Lung (tissue), 12 donors: ENCODE data around the gene GRAMD1B. TPM values are rescaled to one million over a fixed set of nuclear protein-coding genes. Genes with fewer than 3 reads are reported as not detected.

ENCODE experiments used
- ATAC-seq: fragments of 200-7000 bp; cut with Tn5 transposase; one replicate; pipeline ENCODE4 v1.9.1; 2020; ENCODE audit warnings: moderate number of reproducible peaks; ENCODE audit not compliant: insufficient read depth, low FRiP score
- DNase-seq, 3 donors: peaks; one replicate each; pipeline ENCODE4 v3.0.0-alpha.2; 2013 to 2017
- H3K27ac ChIP-seq, 2 donors: one replicate each; pipeline ENCODE4 v1.5.1; 2013; ENCODE audit warnings: mild to moderate bottlenecking in 2 of 2, moderate library complexity in 2 of 2, control low read depth in 1 of 2, inconsistent platforms in 1 of 2, low read depth in 1 of 2, low read length in 1 of 2
- H3K27me3 ChIP-seq, 3 donors: one replicate each; pipeline ENCODE4 v1.5.1; 2013; ENCODE audit warnings: low read length in 2 of 3; ENCODE audit not compliant: control insufficient read depth in 3 of 3, insufficient read depth in 3 of 3
- H3K36me3 ChIP-seq, 4 donors: one replicate each; pipeline ENCODE4 v1.5.1; 2013; ENCODE audit warnings: low read length in 4 of 4, mild to moderate bottlenecking in 1 of 4, moderate library complexity in 1 of 4; ENCODE audit not compliant: control insufficient read depth in 4 of 4, insufficient read depth in 4 of 4
- H3K4me1 ChIP-seq, 5 donors: one replicate each; pipeline ENCODE4 v1.5.1; 2013; ENCODE audit warnings: low read length in 5 of 5, mild to moderate bottlenecking in 2 of 5, moderate library complexity in 1 of 5; ENCODE audit not compliant: control insufficient read depth in 5 of 5, insufficient read depth in 5 of 5
- H3K4me3 ChIP-seq: one replicate; pipeline ENCODE4 v1.5.1; 2013; ENCODE audit warnings: mild to moderate bottlenecking, control low read depth, moderate library complexity
- H3K9ac ChIP-seq, 2 donors: one replicate each; pipeline ENCODE4 v1.5.1; 2013; ENCODE audit warnings: low read length in 2 of 2, control low read depth in 1 of 2; ENCODE audit not compliant: insufficient read depth in 1 of 2
- H3K9me3 ChIP-seq, 4 donors: one replicate each; pipeline ENCODE4 v1.5.1; 2013; ENCODE audit warnings: low read length in 3 of 4, mild to moderate bottlenecking in 1 of 4, moderate library complexity in 1 of 4; ENCODE audit not compliant: control insufficient read depth in 4 of 4, insufficient read depth in 3 of 4
- CTCF ChIP-seq: IDR thresholded peaks from 2 replicates; pipeline ENCODE4 v1.5.1; 2012; ENCODE audit warnings: mild to moderate bottlenecking; ENCODE audit errors: control extremely low read depth, extremely low read depth
- WGBS, 2 donors: extraction: QIAGEN DNeasy Blood & Tissue Kit; methylation state at CpG; one replicate each; pipeline ENCODE4 v1.1.7; 2013; 5-methylcytosine and 5-hydroxymethylcytosine counted together
- polyA plus RNA-seq, 2 donors: library from polyadenylated mRNA; stranded (reverse); fragments of 200-250 nt; gene quantifications; one replicate each; pipeline ENCODE4 v1.2.1, GENCODE V29; 2013
- total RNA-seq, 2 donors: library from RNA; depleted of rRNA in 1 of 2; stranded (reverse); fragments of >200 nt in 1 of 2; gene quantifications; one replicate each; pipeline ENCODE4 v1.2.1, GENCODE V29; 2014 to 2021
- donor health status: control.
- donor health status: control.
- donor health status: Bipolar disorder and iron deficiency.
- donor health status: healthy.
- donor health status: DM: yes; HTN: yes; CAD: no.

Gene GRAMD1B
- total and polyA plus RNA-seq, 4 donors = 1.4 to 6.0 (median 3.3) TPM

GRCh38 chr11:123564221-123564620 lies 134.2 kb downstream of the GRAMD1B start:
- Histone ChIP-seq H3K4me1 (peaks cover 0 to 23% (median 12%) of the 10 kb centered on the region in 5 donors), H3K9ac (no peak overlapping the region), H3K36me3 (no peaks in the 10 kb centered on the region), H3K4me3 (no peak overlapping the region), H3K27ac (no peak overlapping the region), H3K9me3 (peaks cover 0 to 2% (median 0%) of the 10 kb centered on the region in 4 donors), H3K27me3 (no peaks in the 10 kb centered on the region)
- DNase-seq (no peak), ATAC-seq (no peak)
- no peak for TF ChIP-seq CTCF
- WGBS, 2 donors = 56 to 93% methylated on average over 3 of the region's 3 CpGs

GRCh38 chr11:123566852-123567251 lies 136.8 kb downstream of the GRAMD1B start:
- Histone ChIP-seq H3K27ac (no peak overlapping the region), H3K9me3 (peaks cover 0 to 2% (median 0%) of the 10 kb centered on the region in 4 donors), H3K36me3 (no peaks in the 10 kb centered on the region), H3K27me3 (no peaks in the 10 kb centered on the region), H3K4me1 (peaks cover 0 to 9% (median 0%) of the 10 kb centered on the region in 5 donors), H3K9ac (no peak overlapping the region), H3K4me3 (no peak overlapping the region)
- no peak for ATAC-seq
- TF ChIP-seq CTCF = no peak
- DNase-seq = peak in 1 of 3 donors; percentile 29
- 64 to 84% methylated on average over 4 of the region's 4 CpGs for WGBS, 2 donors

GRCh38 chr11:123567466-123567865 lies 137.4 kb downstream of the GRAMD1B start:
- WGBS, 2 donors = 60 to 74% methylated on average over 1 of the region's 1 CpG

More at GRCh38 chr11:123567466-123567865, 137.4 kb downstream of the GRAMD1B start:
- Histone ChIP-seq H3K4me3 (no peak overlapping the region), H3K9me3 (peaks cover 0 to 2% (median 0%) of the 10 kb centered on the region in 4 donors), H3K27me3 (no peaks in the 10 kb centered on the region), H3K9ac (no peak overlapping the region), H3K36me3 (no peaks in the 10 kb centered on the region), H3K4me1 (peaks cover 0 to 4% (median 0%) of the 10 kb centered on the region in 5 donors), H3K27ac (no peak overlapping the region)
- no peak for ATAC-seq
- no peak for DNase-seq
- TF ChIP-seq CTCF = no peak
